Prostate gland (tissue), 2 donors: Measurements from ENCODE around the gene TMEM170B. TPM values are rescaled to one million over a fixed set of nuclear protein-coding genes. Genes with fewer than 3 reads are reported as not detected.

Experiments used
- DNase-seq: peaks from one replicate; pipeline ENCODE4 v3.0.0-alpha.2; 2019; ENCODE audit warnings: low spot score
- H3K27ac ChIP-seq, 2 donors: fragments of 200-600 bp; sonication (generic); 2 replicates each; pipeline ENCODE4 v1.5.1; 2017 to 2019
- H3K27me3 ChIP-seq: fragments of 200-600 bp; sonication (generic); replicated peaks from 2 replicates; pipeline ENCODE4 v1.5.1; 2019; ENCODE audit not compliant: insufficient read depth
- H3K36me3 ChIP-seq, 2 donors: fragments of 200-600 bp; sonication (generic); 1 replicate in 1 of 2; 2 replicates in 1 of 2; pipeline versions ENCODE4 v1.5.1 to v1.8.1; 2017 to 2019
- H3K4me1 ChIP-seq: fragments of 200-600 bp; sonication (generic); replicated peaks from 2 replicates; pipeline ENCODE4 v1.5.1; 2019
- H3K4me3 ChIP-seq, 2 donors: fragments of 200-600 bp; sonication (generic); 2 replicates each; pipeline ENCODE4 v1.5.1; 2017 to 2019
- H3K9me3 ChIP-seq: fragments of 200-600 bp; sonication (generic); 2 replicates; pipeline ENCODE4 v1.5.1; 2017
- POLR2A ChIP-seq: fragments of 450-650 bp; IDR thresholded peaks from one replicate; pipeline ENCODE4 v1.6.1; 2016; ENCODE audit warnings: antibody characterized with exemption, mild to moderate bottlenecking
- POLR2AphosphoS5 ChIP-seq: sonication (generic); formaldehyde crosslinking; IDR thresholded peaks from one replicate; pipeline ENCODE4 v1.6.1; 2017; ENCODE audit warnings: antibody characterized with exemption
- whole genome bisulfite sequencing: methylation state at CpG from one replicate; pipeline ENCODE4 v1.1.5; 2018; 5-methylcytosine and 5-hydroxymethylcytosine counted together
- intact Hi-C: fragments of 100-400 bp; cut with DNase I; formaldehyde crosslinking; loops from one replicate; pipeline ENCODE4 v1.14.2; 2022
- total RNA-seq, 2 donors: library from RNA; depleted of rRNA; stranded (reverse); fragments of >200 nt; gene quantifications; one replicate each; pipeline ENCODE4 v1.1.0, GENCODE V29; 2016
- TF ChIP-seq, protein P1 (sequence below), 4 experiments: fragments of 200-600 bp in 2 of 4; fragments of 450-650 bp in 2 of 4; sonication (generic) in 2 of 4; IDR thresholded peaks; 1 replicate in 3 of 4; 2 replicates in 1 of 4; pipeline ENCODE4 v1.5.1; 2016 to 2019; ENCODE audit warnings: antibody characterized with exemption in 4 of 4, mild to moderate bottlenecking in 2 of 4, moderate library complexity in 2 of 4

The TMEM170B gene
- total RNA-seq, 2 donors from 2014 or later: 2.7 to 5.7 TPM

DNA sequence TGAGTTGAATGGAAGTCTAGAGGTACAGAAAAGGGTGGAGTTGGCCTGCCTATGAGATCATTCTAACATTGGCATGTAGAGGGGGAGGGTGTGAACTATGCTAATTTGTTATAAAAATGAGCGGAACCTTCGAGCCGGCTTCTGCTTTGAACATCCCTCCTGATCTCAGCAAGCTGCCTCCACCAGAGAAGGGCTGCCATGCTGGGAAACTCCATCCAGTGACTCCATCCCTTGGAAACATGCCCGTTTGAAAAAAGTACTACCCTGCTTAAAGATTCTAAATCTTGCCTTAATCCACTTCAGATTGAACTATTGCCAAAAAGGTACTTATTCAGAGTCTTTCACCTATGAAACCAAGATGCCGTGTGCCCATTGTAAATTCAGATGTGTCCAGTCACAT is 43.6 kb upstream of the TMEM170B start:
- Histone ChIP-seq H3K27me3 (no peaks in the 10 kb centered on the region), H3K36me3 (no peaks in the 10 kb centered on the region), H3K4me1 (no peaks in the 10 kb centered on the region), H3K27ac (no peak overlapping the region), H3K9me3 (no peaks in the 10 kb centered on the region), H3K4me3 (no peak overlapping the region)
- no peak for DNase-seq
- intact Hi-C loops: loop anchor here (10.0 kb wide), 2 partner anchors 81 to 259 kb away; partner anchors contain the start of gene NEDD9
- 86% methylated on average over 5 of the region's 5 CpGs for WGBS
- TF ChIP-seq POLR2AphosphoS5: no peak
- TF ChIP-seq POLR2A: no peak
- TF ChIP-seq, protein P1, sequence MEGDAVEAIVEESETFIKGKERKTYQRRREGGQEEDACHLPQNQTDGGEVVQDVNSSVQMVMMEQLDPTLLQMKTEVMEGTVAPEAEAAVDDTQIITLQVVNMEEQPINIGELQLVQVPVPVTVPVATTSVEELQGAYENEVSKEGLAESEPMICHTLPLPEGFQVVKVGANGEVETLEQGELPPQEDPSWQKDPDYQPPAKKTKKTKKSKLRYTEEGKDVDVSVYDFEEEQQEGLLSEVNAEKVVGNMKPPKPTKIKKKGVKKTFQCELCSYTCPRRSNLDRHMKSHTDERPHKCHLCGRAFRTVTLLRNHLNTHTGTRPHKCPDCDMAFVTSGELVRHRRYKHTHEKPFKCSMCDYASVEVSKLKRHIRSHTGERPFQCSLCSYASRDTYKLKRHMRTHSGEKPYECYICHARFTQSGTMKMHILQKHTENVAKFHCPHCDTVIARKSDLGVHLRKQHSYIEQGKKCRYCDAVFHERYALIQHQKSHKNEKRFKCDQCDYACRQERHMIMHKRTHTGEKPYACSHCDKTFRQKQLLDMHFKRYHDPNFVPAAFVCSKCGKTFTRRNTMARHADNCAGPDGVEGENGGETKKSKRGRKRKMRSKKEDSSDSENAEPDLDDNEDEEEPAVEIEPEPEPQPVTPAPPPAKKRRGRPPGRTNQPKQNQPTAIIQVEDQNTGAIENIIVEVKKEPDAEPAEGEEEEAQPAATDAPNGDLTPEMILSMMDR (IDR thresholded peaks at IDR 0.05): no peak

DNA sequence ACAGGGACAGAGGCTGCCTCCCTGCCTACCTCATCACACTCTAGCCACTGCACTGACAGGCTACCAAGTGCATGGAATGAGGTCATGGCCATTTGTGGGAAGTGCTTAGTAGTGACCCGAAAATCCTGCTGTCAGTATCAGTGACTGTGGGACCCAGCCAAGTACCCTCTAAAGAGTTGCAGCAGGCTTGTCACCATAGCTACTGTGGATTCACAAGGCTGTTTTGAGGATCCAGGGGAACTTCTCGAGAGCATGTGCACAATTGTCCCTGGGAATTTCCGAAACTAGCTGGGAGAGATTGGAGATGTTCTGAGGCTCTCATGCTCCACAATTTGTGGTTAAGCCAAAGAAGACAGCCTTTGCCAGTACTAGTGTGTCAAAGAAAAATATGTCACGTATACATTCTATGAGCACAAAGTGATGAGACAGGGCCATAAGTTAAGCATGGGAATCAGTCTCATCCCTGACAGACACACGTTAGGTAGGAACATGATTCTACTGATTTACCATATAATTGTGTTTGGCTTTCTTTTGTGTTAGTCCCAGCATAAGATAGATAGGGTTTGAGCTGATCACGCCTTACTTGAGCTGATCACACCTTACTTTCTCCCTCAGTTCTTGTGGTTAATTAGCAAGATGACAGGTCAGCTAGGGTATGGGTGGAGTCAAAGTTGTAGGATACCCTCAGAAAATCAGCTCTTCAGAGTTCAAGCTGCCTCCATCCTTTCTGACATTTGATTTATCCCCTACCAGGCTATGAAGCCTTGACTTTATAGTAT is 42.6 kb upstream of the TMEM170B start:
- Histone ChIP-seq H3K27me3 (no peaks in the 10 kb centered on the region), H3K9me3 (no peaks in the 10 kb centered on the region), H3K36me3 (no peaks in the 10 kb centered on the region), H3K4me3 (no peak overlapping the region), H3K27ac (peak overlapping the region in 1 of 2 donors; percentile 23), H3K4me1 (no peaks in the 10 kb centered on the region)
- 90% methylated on average over 5 of the region's 6 CpGs for WGBS
- intact Hi-C loops: loop anchor here (10.0 kb wide), 2 partner anchors 80 to 260 kb away; partner anchors contain the start of gene NEDD9
- no peak for TF ChIP-seq POLR2AphosphoS5
- no peak for TF ChIP-seq POLR2A
- TF ChIP-seq, protein P1 (IDR thresholded peaks at IDR 0.05): no peak
- DNase-seq: no peak

DNA sequence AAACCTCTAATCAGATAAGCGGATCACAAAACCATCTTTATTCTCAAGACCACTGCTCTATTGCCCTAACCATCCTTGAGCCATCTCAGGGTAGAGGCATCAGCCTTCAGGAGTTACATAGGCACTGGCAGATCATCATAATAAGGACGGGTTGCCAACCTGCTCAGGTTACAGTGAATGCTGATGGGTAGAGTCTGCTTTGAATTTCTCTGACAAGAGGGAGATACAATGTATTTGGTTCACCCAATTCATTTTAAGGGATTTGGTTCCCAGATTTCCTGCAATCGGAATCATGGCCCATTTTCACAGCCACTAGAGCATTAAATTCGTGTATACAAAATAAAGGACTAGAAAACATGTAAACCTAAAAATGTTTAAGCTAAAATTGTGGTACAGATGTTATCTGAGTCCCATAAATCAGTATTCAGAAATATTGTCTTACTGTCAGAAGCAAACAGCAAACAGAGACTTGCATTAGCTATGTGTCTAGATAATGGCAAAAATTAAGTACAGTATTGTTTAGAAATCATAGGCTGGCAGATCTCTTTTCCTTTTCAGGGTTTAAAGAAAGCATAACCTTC is 41.9 kb upstream of the TMEM170B start:
- DNase-seq: no peak
- no peaks in the 10 kb centered on the region for H3K36me3 ChIP-seq

DNA sequence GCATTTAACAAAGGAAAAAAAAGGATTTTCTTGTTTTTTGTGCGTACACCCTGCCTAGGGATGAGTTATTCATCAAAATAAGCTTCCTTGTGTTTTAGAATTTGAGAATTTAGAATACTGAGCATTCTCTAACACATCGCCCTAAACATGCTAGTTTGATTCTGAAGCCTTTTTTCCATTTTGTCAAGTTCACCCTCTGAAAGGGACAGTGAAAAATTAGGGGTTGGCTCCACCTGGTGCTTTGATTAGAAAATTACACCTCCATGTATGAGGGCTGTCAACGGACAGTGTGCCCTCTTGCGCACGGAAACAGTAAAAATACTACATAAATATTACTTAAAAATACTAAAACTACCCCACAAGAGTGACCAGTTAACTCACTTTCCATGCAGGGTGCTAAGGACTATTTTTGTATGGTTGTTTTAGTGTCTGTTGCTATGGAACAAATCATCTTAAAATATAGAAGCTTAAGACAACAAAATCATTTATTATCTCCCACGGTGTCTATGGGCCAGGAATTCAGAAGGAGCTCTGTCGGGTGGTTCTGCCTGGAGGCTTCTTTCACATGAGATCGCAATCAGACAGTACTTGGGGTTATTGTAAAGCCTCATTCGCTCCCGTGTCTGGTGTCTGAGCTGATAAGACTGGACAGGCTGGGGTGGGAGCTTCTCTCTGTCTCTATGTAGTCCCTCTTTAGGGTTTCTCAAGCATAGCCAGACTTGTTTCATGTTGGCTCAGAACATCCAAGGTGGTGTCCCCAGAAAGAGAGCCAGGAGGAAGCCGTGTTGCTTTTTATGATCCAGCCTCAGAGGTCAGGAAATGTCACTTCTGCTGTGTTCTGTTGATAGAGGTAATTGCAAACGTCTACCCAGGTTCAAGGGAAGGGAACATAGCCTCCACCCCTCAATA is 41.1 kb upstream of the TMEM170B start:
- DNase-seq: peak; percentile 71
- intact Hi-C loops: loop anchor here (1.0 to 10.0 kb wide), 4 partner anchors 78 to 350 kb away; partner anchors contain the start of gene NEDD9
- Histone ChIP-seq H3K4me1 (no peaks in the 10 kb centered on the region), H3K36me3 (no peaks in the 10 kb centered on the region), H3K9me3 (no peaks in the 10 kb centered on the region), H3K4me3 (no peak overlapping the region), H3K27ac (peak overlapping the region in 1 of 2 donors; percentile 23), H3K27me3 (no peaks in the 10 kb centered on the region)
- WGBS: 15% methylated on average over 12 of the region's 12 CpGs
- TF ChIP-seq POLR2A (no peak), POLR2AphosphoS5 (peak; percentile 69)
- TF ChIP-seq, protein P1 (IDR thresholded peaks at IDR 0.05): peak; percentile 69 to 98 (median 92)

More for the DNA sequence above, 41.9 kb upstream of the TMEM170B start:
- TF ChIP-seq POLR2A (no peak), POLR2AphosphoS5 (no peak)
- TF ChIP-seq, protein P1 (IDR thresholded peaks at IDR 0.05): no peak
- intact Hi-C loops: loop anchor here (1.0 to 10.0 kb wide), 4 partner anchors 79 to 349 kb away; partner anchors contain the start of gene NEDD9
- Histone ChIP-seq H3K27me3 (no peaks in the 10 kb centered on the region), H3K4me3 (no peak overlapping the region), H3K4me1 (no peaks in the 10 kb centered on the region), H3K27ac (peak overlapping the region in 1 of 2 donors; percentile 23), H3K9me3 (no peaks in the 10 kb centered on the region)
- WGBS: 44% methylated on average over 4 of the region's 4 CpGs
